AG04450 (cell line): ENCODE data around the gene PRKG1. TPM values are rescaled to one million over a fixed set of nuclear protein-coding genes. Genes with fewer than 3 reads are reported as not detected.

Source experiments
- CTCF ChIA-PET: fragments of 300-600, 350-600 bp; formaldehyde crosslinking; extraction: SDS; loops from one replicate; lab custom pipeline; 2022; ENCODE audit warnings: antibody characterized with exemption, inconsistent platforms; lab: Charles Lee
- POLR2A ChIA-PET: fragments of 350-600 bp; formaldehyde crosslinking; extraction: SDS; loops from one replicate; lab custom pipeline; 2021; ENCODE audit warnings: antibody characterized with exemption, inconsistent platforms; lab: Yijun Ruan, JAX
- DNase-seq: peaks from one replicate; pipeline ENCODE4 v3.0.0-alpha.2; 2011; ENCODE audit warnings: low read depth, low spot score
- H3K27ac ChIP-seq: one replicate; pipeline ENCODE4 v1.5.1; 2012; ENCODE audit warnings: low read depth, low read length, control low read depth
- H3K27me3 ChIP-seq: one replicate; pipeline ENCODE4 v1.6.0; 2012; ENCODE audit warnings: low read length; ENCODE audit not compliant: control insufficient read depth, insufficient read depth
- H3K4me3 ChIP-seq: 2 replicates; pipeline ENCODE4 v1.5.1; 2011; ENCODE audit warnings: mild to moderate bottlenecking, low read depth, low read length, control low read depth
- H3K9me3 ChIP-seq: 2 replicates; pipeline ENCODE4 v1.5.1; 2012; ENCODE audit warnings: low read length; ENCODE audit not compliant: control insufficient read depth, insufficient read depth
- CTCF ChIP-seq: IDR thresholded peaks from 2 replicates; pipeline ENCODE4 v1.5.1; 2011; ENCODE audit warnings: low read depth, low read length, control low read depth, inconsistent platforms
- polyA plus RNA-seq: library from polyadenylated mRNA; depleted of rRNA; stranded (reverse); fragments of >200 nt; gene quantifications from 2 replicates; pipeline ENCODE4 v1.2.3, GENCODE V29; 2011

The PRKG1 gene
- polyA plus RNA-seq, 1 experiment: 19.0 TPM

GRCh38 chr10:51874131-51874530 lies 799.8 kb downstream of the PRKG1 start:
- POLR2A ChIA-PET: no interaction called here
- CTCF ChIA-PET: no interaction called here
- TF ChIP-seq CTCF: no peak

GRCh38 chr10:51875610-51876009 lies 801.3 kb downstream of the PRKG1 start:
- POLR2A ChIA-PET: no interaction called here
- DNase-seq: no peak
- Histone ChIP-seq H3K9me3 (no peaks in the 10 kb centered on the region), H3K4me3 (no peak overlapping the region), H3K27me3 (no peaks in the 10 kb centered on the region), H3K27ac (no peak overlapping the region)
- TF ChIP-seq CTCF: no peak
- CTCF ChIA-PET: no interaction called here

More at GRCh38 chr10:51874131-51874530, 799.8 kb downstream of the PRKG1 start:
- DNase-seq: no peak
- no peaks in the 10 kb centered on the region for H3K27me3 ChIP-seq
- no peaks in the 10 kb centered on the region for H3K9me3 ChIP-seq
- H3K27ac ChIP-seq: no peak overlapping the region
- no peak overlapping the region for H3K4me3 ChIP-seq

GRCh38 chr10:51876503-51876902 lies 802.2 kb downstream of the PRKG1 start:
- POLR2A ChIA-PET: no interaction called here
- CTCF ChIA-PET: no interaction called here

GRCh38 chr10:51876979-51877378 lies 802.7 kb downstream of the PRKG1 start:
- Histone ChIP-seq H3K9me3 (no peaks in the 10 kb centered on the region; the same call in 1 of the 2 replicates), H3K4me3 (no peak overlapping the region), H3K27me3 (no peaks in the 10 kb centered on the region), H3K27ac (no peak overlapping the region)
- no peak for TF ChIP-seq CTCF
- DNase-seq: no peak
- POLR2A ChIA-PET: no interaction called here
- CTCF ChIA-PET: no interaction called here

More at GRCh38 chr10:51876503-51876902, 802.2 kb downstream of the PRKG1 start:
- no peak overlapping the region for H3K27ac ChIP-seq
- no peak overlapping the region for H3K4me3 ChIP-seq
- DNase-seq: no peak
- H3K27me3 ChIP-seq: no peaks in the 10 kb centered on the region
- no peak for TF ChIP-seq CTCF
- no peaks in the 10 kb centered on the region; the same call in 1 of the 2 replicates for H3K9me3 ChIP-seq

- no peak for TF ChIP-seq CTCF
- CTCF ChIA-PET: no interaction called here
- H3K27me3 ChIP-seq: no peaks in the 10 kb centered on the region
- no peak overlapping the region for H3K4me3 ChIP-seq
- no peak for DNase-seq
- POLR2A ChIA-PET: no interaction called here
- H3K27ac ChIP-seq: no peak overlapping the region
- H3K9me3 ChIP-seq: no peaks in the 10 kb centered on the region; the same call in 1 of the 2 replicates
These were observed 803.3 kb downstream of the PRKG1 start for GRCh38 chr10:51877636-51878035.
